HCT116 (cell line): ENCODE results near the gene COL9A3. TPM values are rescaled to one million over a fixed set of nuclear protein-coding genes. Genes with fewer than 3 reads are reported as not detected.
A peak's percentile ranks its signal among the peaks of the same experiment; 100 is the strongest.

Source experiments
- ATAC-seq: fragments of 200-7000 bp; cut with Tn5 transposase; 2 replicates; pipeline ENCODE4 v1.9.1; 2020; ENCODE audit warnings: mild to moderate bottlenecking, moderate library complexity
- BruUV-seq: library from RNA; stranded (reverse); fragments of 400-500 nt; replicated peaks from 2 replicates; lab custom pipeline; 2021; lab: Mats Ljungman, UMichigan
- CTCF ChIA-PET: fragments of 300-600 bp; sonication (Branson Sonifier 250); formaldehyde crosslinking; loops from one replicate; lab custom pipeline; 2021; ENCODE audit warnings: antibody characterized with exemption; lab: Charles Lee
- POLR2A ChIA-PET: fragments of 300-600, 350-600 bp; sonication (Branson Sonifier 250); formaldehyde crosslinking; loops from one replicate; lab custom pipeline; 2021; ENCODE audit warnings: antibody characterized with exemption; lab: Charles Lee
- RAD21 ChIA-PET, 2 experiments: fragments of 300-600 bp; sonication (Branson Sonifier 250); formaldehyde crosslinking; loops; one replicate each; lab custom pipeline; 2023; ENCODE audit warnings: low total read pairs in 2 of 2; ENCODE audit not compliant: uncharacterized antibody in 2 of 2, unreplicated experiment in 2 of 2, low non-redundant PET in 1 of 2; lab: Charles Lee
- DNase-seq: peaks from one replicate; pipeline ENCODE4 v3.0.0-alpha.2; 2010; ENCODE audit warnings: low read depth, low spot score
- H2AFZ ChIP-seq: fragments of 200-600 bp; shearing (Covaris generic), sonication (generic); 2 replicates; pipeline ENCODE4 v1.6.1; 2017; ENCODE audit warnings: low read depth, mixed run types, mixed read lengths, antibody characterized with exemption, low read length; ENCODE audit not compliant: poor library complexity, severe bottlenecking
- H3K27ac ChIP-seq: 2 replicates; pipeline ENCODE4 v1.5.1; 2012; ENCODE audit warnings: low read depth, low read length
- H3K27me3 ChIP-seq: fragments of 200-600 bp; sonication (generic); 2 replicates; pipeline ENCODE4 v1.6.1; 2016; ENCODE audit warnings: mixed run types, low read length, mixed read lengths; ENCODE audit not compliant: insufficient read depth
- H3K36me3 ChIP-seq, 2 experiments: fragments of 200-500 bp in 1 of 2; fragments of 200-600 bp in 1 of 2; sonication (Bioruptor generic) in 1 of 2; sonication (generic) in 1 of 2; 2 replicates each; pipeline versions ENCODE4 v1.5.1 to v1.6.1; 2014 to 2016; ENCODE audit warnings: low read length in 2 of 2, inconsistent platforms in 1 of 2, mixed read lengths in 1 of 2, mixed run types in 1 of 2; ENCODE audit not compliant: insufficient read depth in 2 of 2, control insufficient read depth in 1 of 2
- H3K4me1 ChIP-seq, 2 experiments: fragments of 200-600 bp in 1 of 2; sonication (generic) in 1 of 2; 2 replicates each; pipeline versions ENCODE4 v1.5.1 to v1.6.1; 2012 to 2017; ENCODE audit warnings: low read length in 2 of 2, inconsistent platforms in 1 of 2, mild to moderate bottlenecking in 1 of 2, mixed read lengths in 1 of 2, mixed run types in 1 of 2, moderate library complexity in 1 of 2; ENCODE audit not compliant: insufficient read depth in 2 of 2, control insufficient read depth in 1 of 2
- H3K4me2 ChIP-seq: fragments of 200-600 bp; sonication (generic); 2 replicates; pipeline ENCODE4 v1.6.1; 2017; ENCODE audit warnings: mixed run types, low read length, mixed read lengths
- H3K4me3 ChIP-seq, 2 experiments: fragments of 200-600 bp in 1 of 2; sonication (generic) in 1 of 2; replicated peaks in 1 of 2; 2 replicates each; pipeline ENCODE4 v1.5.1; 2011 to 2016; ENCODE audit warnings: low read length in 2 of 2, control low read depth in 1 of 2, low read depth in 1 of 2, mild to moderate bottlenecking in 1 of 2, mixed read lengths in 1 of 2, mixed run types in 1 of 2
- H3K79me2 ChIP-seq: fragments of 200-600 bp; sonication (generic); 2 replicates; pipeline ENCODE4 v1.6.1; 2017; ENCODE audit warnings: mild to moderate bottlenecking, mixed run types, low read length, moderate library complexity, mixed read lengths; ENCODE audit not compliant: insufficient read depth
- H3K9ac ChIP-seq: fragments of 200-600 bp; sonication (generic); 2 replicates; pipeline ENCODE4 v1.6.1; 2016; ENCODE audit warnings: low read length, mixed read lengths
- H3K9me2 ChIP-seq: fragments of 200-600 bp; sonication (generic), shearing (Covaris generic); 2 replicates; pipeline ENCODE4 v1.6.1; 2017; ENCODE audit warnings: mixed run types, mild to moderate bottlenecking, moderate library complexity; ENCODE audit not compliant: insufficient read depth
- H3K9me3 ChIP-seq, 2 experiments: fragments of 200-500 bp in 1 of 2; fragments of 200-600 bp in 1 of 2; sonication (Bioruptor generic) in 1 of 2; sonication (generic) in 1 of 2; 2 replicates each; pipeline ENCODE4 v1.6.1; 2014 to 2017; ENCODE audit warnings: low read length in 2 of 2, mixed read lengths in 2 of 2, inconsistent platforms in 1 of 2, low read depth in 1 of 2, mild to moderate bottlenecking in 1 of 2, mixed run types in 1 of 2, moderate library complexity in 1 of 2; ENCODE audit not compliant: control insufficient read depth in 1 of 2, insufficient read depth in 1 of 2
- H4K20me1 ChIP-seq: fragments of 200-600 bp; sonication (generic), shearing (Covaris generic); 2 replicates; pipeline ENCODE4 v1.6.1; 2017; ENCODE audit warnings: mixed run types, mild to moderate bottlenecking, moderate library complexity; ENCODE audit not compliant: insufficient read depth
- RAD21 ChIP-seq: IDR thresholded peaks from 2 replicates; pipeline ENCODE4 v1.6.1; 2012; ENCODE audit warnings: low read depth, mild to moderate bottlenecking
- intact Hi-C: fragments of 100-400 bp; cut with micrococcal nuclease; formaldehyde crosslinking; loops from 2 replicates; pipeline ENCODE4 v1.10.0; 2022
- total RNA-seq: library from RNA; stranded (reverse); gene quantifications from one replicate; pipeline ENCODE4 v1.2.1, GENCODE V29; 2021; ENCODE audit not compliant: unreplicated experiment
- TF ChIP-seq, protein P1 (sequence below), 3 experiments: fragments of 200-600 bp in 1 of 3; sonication (generic) in 1 of 3; IDR thresholded peaks in 2 of 3; conservative IDR thresholded peaks in 1 of 3; 2 replicates each; pipeline ENCODE4 v1.5.1; 2012 to 2017; ENCODE audit warnings: low read depth in 2 of 3, low read length in 2 of 3, antibody characterized with exemption in 1 of 3, borderline replicate concordance in 1 of 3, control low read depth in 1 of 3, mild to moderate bottlenecking in 1 of 3, mixed read lengths in 1 of 3, mixed run types in 1 of 3, moderate library complexity in 1 of 3; ENCODE audit not compliant: insufficient read depth in 1 of 3

Gene COL9A3
- total RNA-seq, 1 experiment from 2014 or later, result 29.7 TPM

DNA sequence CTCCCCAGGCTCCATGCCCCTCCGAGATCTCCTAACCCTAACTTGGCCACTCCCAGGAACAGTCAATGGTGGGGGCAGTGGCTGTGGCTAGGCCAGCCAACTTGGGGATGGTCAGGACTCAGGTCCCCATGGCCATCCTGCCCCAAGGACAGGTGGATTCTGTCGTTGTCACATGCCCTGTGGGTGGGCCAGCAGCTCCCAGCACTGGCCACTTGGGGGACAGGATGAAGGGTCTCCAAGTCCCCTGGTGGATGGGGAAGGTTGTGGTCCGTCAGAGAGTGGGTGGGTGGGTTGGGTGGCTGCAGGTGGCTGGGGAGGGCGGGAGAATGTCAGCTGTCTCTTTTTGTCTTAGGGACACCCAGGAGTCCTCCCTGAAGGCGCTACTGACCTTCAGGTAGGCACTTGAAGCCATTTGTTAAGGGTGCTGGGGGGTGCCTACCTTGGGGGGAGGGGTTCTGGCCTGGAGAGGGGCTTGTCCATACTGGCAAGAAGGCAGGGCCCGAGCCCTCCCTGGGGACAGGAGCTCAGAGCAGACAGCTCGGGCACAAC lies 5.5 kb downstream of the COL9A3 start:
- RAD21 ChIA-PET, result interaction anchor here (0.6 to 1.0 kb wide), 5 partner anchors 10 to 545 kb away, joined by 3 to 8 read pairs (median 3); no protein-coding TSS in a partner anchor
- no TSS peak for BruUV-seq
- TF ChIP-seq RAD21, result no peak
- TF ChIP-seq, protein P1, sequence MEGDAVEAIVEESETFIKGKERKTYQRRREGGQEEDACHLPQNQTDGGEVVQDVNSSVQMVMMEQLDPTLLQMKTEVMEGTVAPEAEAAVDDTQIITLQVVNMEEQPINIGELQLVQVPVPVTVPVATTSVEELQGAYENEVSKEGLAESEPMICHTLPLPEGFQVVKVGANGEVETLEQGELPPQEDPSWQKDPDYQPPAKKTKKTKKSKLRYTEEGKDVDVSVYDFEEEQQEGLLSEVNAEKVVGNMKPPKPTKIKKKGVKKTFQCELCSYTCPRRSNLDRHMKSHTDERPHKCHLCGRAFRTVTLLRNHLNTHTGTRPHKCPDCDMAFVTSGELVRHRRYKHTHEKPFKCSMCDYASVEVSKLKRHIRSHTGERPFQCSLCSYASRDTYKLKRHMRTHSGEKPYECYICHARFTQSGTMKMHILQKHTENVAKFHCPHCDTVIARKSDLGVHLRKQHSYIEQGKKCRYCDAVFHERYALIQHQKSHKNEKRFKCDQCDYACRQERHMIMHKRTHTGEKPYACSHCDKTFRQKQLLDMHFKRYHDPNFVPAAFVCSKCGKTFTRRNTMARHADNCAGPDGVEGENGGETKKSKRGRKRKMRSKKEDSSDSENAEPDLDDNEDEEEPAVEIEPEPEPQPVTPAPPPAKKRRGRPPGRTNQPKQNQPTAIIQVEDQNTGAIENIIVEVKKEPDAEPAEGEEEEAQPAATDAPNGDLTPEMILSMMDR (IDR thresholded peaks at IDR 0.05 in 2 of 3, conservative IDR thresholded peaks at IDR 0.05 in 1 of 3; ENCODE audit: borderline replicate concordance in 1 of 3, insufficient read depth in 1 of 3, low read depth in 2 of 3, low read length in 2 of 3), result peak in 1 of 3 experiments; percentile 20; a peak in 1 of 6 replicates
- peak overlapping the region; percentile 38 for H3K4me2 ChIP-seq
- H3K4me3 ChIP-seq, result no peak overlapping the region
- H3K27me3 ChIP-seq, result no peaks in the 10 kb centered on the region
- H3K4me1 ChIP-seq, result peaks cover 56 to 65% of the 10 kb centered on the region in 2 experiments
- H3K27ac ChIP-seq, result peak overlapping the region; percentile 51
- POLR2A ChIA-PET, result interaction anchor here (0.6 to 1.4 kb wide), 3 partner anchors 28 to 53 kb away, joined by 3 to 4 read pairs (median 3); partner anchors contain the start of gene TCFL5
- H3K36me3 ChIP-seq, result no peaks in the 10 kb centered on the region
- H2AFZ ChIP-seq, result no peak overlapping the region
- ATAC-seq (no peak), DNase-seq (no peak)
- no peaks in the 10 kb centered on the region for H3K9me2 ChIP-seq
- intact Hi-C loops, result loop anchor here (2.0 kb wide), 1 partner anchor 186 kb away; no protein-coding TSS in a partner anchor
- H4K20me1 ChIP-seq, result no peaks in the 10 kb centered on the region
- CTCF ChIA-PET, result interaction anchor here (0.6 to 1.8 kb wide), 17 partner anchors 8 to 189 kb away, joined by 3 to 9 read pairs (median 4); partner anchors contain the start of genes MRGBP and TCFL5
- H3K79me2 ChIP-seq, result no peaks in the 10 kb centered on the region
- peak overlapping the region; percentile 32; the same call in 1 of the 2 replicates for H3K9ac ChIP-seq
- H3K9me3 ChIP-seq, result no peaks in the 10 kb centered on the region
